Temporal lobe (tissue), 2 donors: ENCODE results near the gene KRT79. TPM values are rescaled to one million over a fixed set of nuclear protein-coding genes. Genes with fewer than 3 reads are reported as not detected.

Experiments
- small RNA-seq: library from RNA; depleted of rRNA; stranded (forward); fragments of <200 nt; gene quantifications from one replicate; pipeline ENCODE3, GENCODE V24; 2014; ENCODE audit warnings: low replicate concordance
- total RNA-seq: library from RNA; depleted of rRNA; stranded (reverse); fragments of >200 nt; gene quantifications from one replicate; pipeline ENCODE4 v1.2.3, GENCODE V29; 2014

The KRT79 gene
- total RNA-seq, 1 donor from 2014 or later: not detected

Small RNA genes within 50 kb of the gene (small RNA-seq; reads per million reads assigned to genes)
- gene AC107016.2: not detected

Other genes with a start within 250 kb of the KRT79 start
- gene KRT72, start 232.8 kb downstream of the KRT79 start, total RNA-seq: not detected
- gene KRT73, start 215.8 kb downstream of the KRT79 start, total RNA-seq: not detected
- not detected for gene KRT2, start 182.1 kb downstream of the KRT79 start, total RNA-seq
- 0.74 TPM for gene KRT1, start 153.9 kb downstream of the KRT79 start, total RNA-seq
- gene KRT77, start 130.8 kb downstream of the KRT79 start, total RNA-seq: under 0.01 TPM
- not detected for gene KRT76, start 57.0 kb downstream of the KRT79 start, total RNA-seq
- gene KRT3, start 38.2 kb downstream of the KRT79 start, total RNA-seq: not detected
- not detected for gene KRT4, start 20.2 kb downstream of the KRT79 start, total RNA-seq
- not detected for gene KRT78, start 14.7 kb upstream of the KRT79 start, total RNA-seq
- 0.25 TPM for gene KRT8, start 70.8 kb upstream of the KRT79 start, total RNA-seq
- gene KRT18, start 114.8 kb upstream of the KRT79 start, total RNA-seq: 0.74 TPM
- 611 TPM for gene EIF4B, start 172.1 kb upstream of the KRT79 start, total RNA-seq
- 13.5 TPM for gene TNS2, start 215.8 kb upstream of the KRT79 start, total RNA-seq
- 22.9 TPM for gene SPRYD3, start 245.1 kb upstream of the KRT79 start, total RNA-seq